GM12865 (cell line): Measurements from ENCODE around the gene ANKDD1A.

Experiments used
- DNase-seq: peaks from one replicate; pipeline ENCODE4 v3.0.0; 2010; ENCODE audit warnings: low read depth
- H3K4me3 ChIP-seq: 2 replicates; pipeline ENCODE4 v1.5.1; 2011; ENCODE audit warnings: mild to moderate bottlenecking, low read depth, low read length, control low read depth
- CTCF ChIP-seq: IDR thresholded peaks from 2 replicates; pipeline ENCODE4 v1.5.1; 2011; ENCODE audit warnings: low read length, control low read depth, low read depth, inconsistent platforms; ENCODE audit not compliant: insufficient read depth; ENCODE audit errors: missing control alignments

The ANKDD1A gene

GRCh38 chr15:64919721-64920120 lies 8.0 kb downstream of the ANKDD1A start:
- no peak for DNase-seq
- H3K4me3 ChIP-seq, result no peak overlapping the region
- TF ChIP-seq CTCF, result no peak

GRCh38 chr15:64921711-64922110 lies 10.0 kb downstream of the ANKDD1A start:
- TF ChIP-seq CTCF, result no peak
- no peak overlapping the region for H3K4me3 ChIP-seq
- DNase-seq, result no peak

GRCh38 chr15:64923546-64923945 lies 11.8 kb downstream of the ANKDD1A start:
- no peak for DNase-seq
- no peak overlapping the region for H3K4me3 ChIP-seq
- no peak for TF ChIP-seq CTCF

GRCh38 chr15:64925335-64926330 lies 13.9 kb downstream of the ANKDD1A start:
- no peak overlapping the region for H3K4me3 ChIP-seq
- no peak for TF ChIP-seq CTCF
- DNase-seq, result no peak

GRCh38 chr15:64926661-64927060 lies 15.0 kb downstream of the ANKDD1A start:
- no peak for DNase-seq
- no peak for TF ChIP-seq CTCF
- no peak overlapping the region for H3K4me3 ChIP-seq

GRCh38 chr15:64928626-64929220 lies 17.0 kb downstream of the ANKDD1A start:
- DNase-seq, result no peak

More at GRCh38 chr15:64928626-64929220, 17.0 kb downstream of the ANKDD1A start:
- H3K4me3 ChIP-seq, result no peak overlapping the region
- no peak for TF ChIP-seq CTCF
